HepG2 (cell line): ENCODE results near the gene FANCD2. TPM values are rescaled to one million over a fixed set of nuclear protein-coding genes. Genes with fewer than 3 reads are reported as not detected.
A peak's percentile ranks its signal among the peaks of the same experiment; 100 is the strongest.

Experiments used
- GLMP ChIP-seq: sonication (generic); formaldehyde crosslinking; IDR thresholded peaks from 2 replicates; pipeline ENCODE4 v1.9.0; 2021; ENCODE audit warnings: missing genetic modification reagents, mild to moderate bottlenecking, borderline replicate concordance
- SOX6 ChIP-seq, 2 experiments: fragments of 450-650 bp in 1 of 2; sonication (generic) in 1 of 2; formaldehyde crosslinking in 1 of 2; IDR thresholded peaks; 2 replicates each; pipeline versions ENCODE4 v1.4.0 to v1.6.1; 2017 to 2020; ENCODE audit warnings: antibody characterized with exemption in 1 of 2, mild to moderate bottlenecking in 1 of 2, missing genetic modification reagents in 1 of 2
- STAG1 ChIP-seq: sonication (generic); formaldehyde crosslinking; IDR thresholded peaks from 2 replicates; pipeline ENCODE4 v1.4.0; 2020; ENCODE audit warnings: missing genetic modification reagents
- TARDBP ChIP-seq: sonication (generic); formaldehyde crosslinking; IDR thresholded peaks from 2 replicates; pipeline ENCODE4 v1.8.0; 2022; ENCODE audit warnings: mild to moderate bottlenecking, missing genetic modification reagents
- ZBTB7B ChIP-seq: sonication (generic); formaldehyde crosslinking; IDR thresholded peaks from 2 replicates; pipeline ENCODE4 v1.4.0; 2020; ENCODE audit warnings: missing genetic modification reagents
- ZSCAN20 ChIP-seq: sonication (generic); formaldehyde crosslinking; IDR thresholded peaks from 2 replicates; pipeline ENCODE4 v1.4.0; 2020; ENCODE audit warnings: missing genetic modification reagents, mild to moderate bottlenecking, borderline replicate concordance
- polyA plus RNA-seq, 8 experiments: library from polyadenylated mRNA; depleted of rRNA in 3 of 8; stranded (reverse) in 7 of 8; unstranded in 1 of 8; fragments of >200 nt; fragmentation: Illumina TruSeq in 4 of 8; extraction: Trizol in 4 of 8; gene quantifications; 2 replicates each; pipeline versions ENCODE4 v1.2.1 to v1.2.3, GENCODE V29; 2011 to 2016; ENCODE audit warnings: low read depth in 4 of 8, missing spikeins in 1 of 8, mixed read lengths in 1 of 8; ENCODE audit not compliant: insufficient read depth in 1 of 8
- total RNA-seq, 5 experiments: library from RNA; depleted of rRNA; stranded (reverse); fragments of >200 nt; fragmentation: Illumina TruSeq; extraction: Trizol; gene quantifications; 2 replicates each; pipeline ENCODE4 v1.2.3, GENCODE V29; 2016; ENCODE audit warnings: low read depth in 1 of 5
- TF ChIP-seq, protein P1 (sequence below): sonication (generic); formaldehyde crosslinking; IDR thresholded peaks from 2 replicates; pipeline ENCODE4 v1.4.0; 2020; ENCODE audit warnings: low read depth, missing genetic modification reagents
- TF ChIP-seq, protein P2 (sequence below): IDR thresholded peaks from 2 replicates; pipeline ENCODE4 v1.6.1; 2012; ENCODE audit warnings: low read length, improper control_type of control experiment
- TF ChIP-seq, protein P3 (sequence below): sonication (generic); formaldehyde crosslinking; IDR thresholded peaks from 2 replicates; pipeline ENCODE4 v1.4.0; 2020; ENCODE audit warnings: missing genetic modification reagents, borderline replicate concordance
- TF ChIP-seq, protein P4 (sequence below): sonication (generic); formaldehyde crosslinking; IDR thresholded peaks from 2 replicates; pipeline ENCODE4 v1.4.0; 2020; ENCODE audit warnings: missing genetic modification reagents, borderline replicate concordance
- TF ChIP-seq, protein P5 (sequence below): sonication (generic); formaldehyde crosslinking; IDR thresholded peaks from 2 replicates; pipeline ENCODE4 v1.5.1; 2020; ENCODE audit warnings: missing genetic modification reagents, mild to moderate bottlenecking, borderline replicate concordance

FANCD2 gene
- total and polyA plus RNA-seq, 2 of the 13 experiments (the other 11 are each of a cell fraction or from before 2014, with no cell fraction given) = 10.1 to 42.0 TPM

DNA sequence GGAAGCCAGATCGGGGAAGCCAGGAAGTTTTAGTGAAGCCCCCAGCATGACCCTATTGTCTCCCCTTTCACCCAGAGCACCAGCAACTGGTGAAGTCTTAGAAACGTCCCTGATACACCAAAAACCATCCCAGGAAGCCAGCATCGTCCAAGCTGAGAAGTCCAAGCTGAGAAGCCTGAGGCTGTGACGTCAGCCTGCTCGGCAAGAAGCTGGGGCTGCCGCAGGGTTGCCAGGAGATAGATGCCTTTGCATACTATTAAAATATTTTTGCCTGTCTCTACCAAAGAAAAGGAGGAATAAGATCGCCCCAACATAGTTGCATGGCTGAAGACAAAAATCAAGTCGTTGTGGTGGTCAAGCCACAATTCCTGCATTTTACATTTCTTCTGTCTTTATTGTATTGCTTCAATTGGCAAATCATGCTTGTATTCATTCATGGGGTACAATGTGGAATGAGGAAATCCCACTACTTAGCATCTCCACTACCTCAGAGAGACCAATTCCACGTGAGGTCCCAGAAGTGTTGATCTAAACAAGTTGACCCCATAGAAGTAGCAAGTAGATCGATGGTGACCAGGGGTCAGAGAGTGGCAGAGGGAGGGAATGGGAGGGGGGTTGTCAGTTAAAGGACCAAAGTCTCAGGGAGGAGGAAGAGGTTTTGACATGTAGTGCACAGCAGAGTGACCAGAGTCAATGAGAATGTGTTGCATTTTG is 20.0 kb upstream of the FANCD2 start (continued):
- TF ChIP-seq, protein P1, sequence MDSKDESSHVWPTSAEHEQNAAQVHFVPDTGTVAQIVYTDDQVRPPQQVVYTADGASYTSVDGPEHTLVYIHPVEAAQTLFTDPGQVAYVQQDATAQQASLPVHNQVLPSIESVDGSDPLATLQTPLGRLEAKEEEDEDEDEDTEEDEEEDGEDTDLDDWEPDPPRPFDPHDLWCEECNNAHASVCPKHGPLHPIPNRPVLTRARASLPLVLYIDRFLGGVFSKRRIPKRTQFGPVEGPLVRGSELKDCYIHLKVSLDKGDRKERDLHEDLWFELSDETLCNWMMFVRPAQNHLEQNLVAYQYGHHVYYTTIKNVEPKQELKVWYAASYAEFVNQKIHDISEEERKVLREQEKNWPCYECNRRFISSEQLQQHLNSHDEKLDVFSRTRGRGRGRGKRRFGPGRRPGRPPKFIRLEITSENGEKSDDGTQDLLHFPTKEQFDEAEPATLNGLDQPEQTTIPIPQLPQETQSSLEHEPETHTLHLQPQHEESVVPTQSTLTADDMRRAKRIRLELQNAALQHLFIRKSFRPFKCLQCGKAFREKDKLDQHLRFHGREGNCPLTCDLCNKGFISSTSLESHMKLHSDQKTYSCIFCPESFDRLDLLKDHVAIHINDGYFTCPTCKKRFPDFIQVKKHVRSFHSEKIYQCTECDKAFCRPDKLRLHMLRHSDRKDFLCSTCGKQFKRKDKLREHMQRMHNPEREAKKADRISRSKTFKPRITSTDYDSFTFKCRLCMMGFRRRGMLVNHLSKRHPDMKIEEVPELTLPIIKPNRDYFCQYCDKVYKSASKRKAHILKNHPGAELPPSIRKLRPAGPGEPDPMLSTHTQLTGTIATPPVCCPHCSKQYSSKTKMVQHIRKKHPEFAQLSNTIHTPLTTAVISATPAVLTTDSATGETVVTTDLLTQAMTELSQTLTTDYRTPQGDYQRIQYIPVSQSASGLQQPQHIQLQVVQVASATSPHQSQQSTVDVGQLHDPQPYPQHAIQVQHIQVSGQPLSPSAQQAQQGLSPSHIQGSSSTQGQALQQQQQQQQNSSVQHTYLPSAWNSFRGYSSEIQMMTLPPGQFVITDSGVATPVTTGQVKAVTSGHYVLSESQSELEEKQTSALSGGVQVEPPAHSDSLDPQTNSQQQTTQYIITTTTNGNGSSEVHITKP (CRISPR knock-in tag) = no peak
- TF ChIP-seq GLMP (CRISPR knock-in tag) = no peak
- no peak for TF ChIP-seq SOX6 (IDR thresholded peaks at IDR 0.05)
- peak; percentile 72 for TF ChIP-seq SOX6 (CRISPR knock-in tag; IDR thresholded peaks at IDR 0.05)
- no peak for TF ChIP-seq ZBTB7B
- TF ChIP-seq, protein P2, sequence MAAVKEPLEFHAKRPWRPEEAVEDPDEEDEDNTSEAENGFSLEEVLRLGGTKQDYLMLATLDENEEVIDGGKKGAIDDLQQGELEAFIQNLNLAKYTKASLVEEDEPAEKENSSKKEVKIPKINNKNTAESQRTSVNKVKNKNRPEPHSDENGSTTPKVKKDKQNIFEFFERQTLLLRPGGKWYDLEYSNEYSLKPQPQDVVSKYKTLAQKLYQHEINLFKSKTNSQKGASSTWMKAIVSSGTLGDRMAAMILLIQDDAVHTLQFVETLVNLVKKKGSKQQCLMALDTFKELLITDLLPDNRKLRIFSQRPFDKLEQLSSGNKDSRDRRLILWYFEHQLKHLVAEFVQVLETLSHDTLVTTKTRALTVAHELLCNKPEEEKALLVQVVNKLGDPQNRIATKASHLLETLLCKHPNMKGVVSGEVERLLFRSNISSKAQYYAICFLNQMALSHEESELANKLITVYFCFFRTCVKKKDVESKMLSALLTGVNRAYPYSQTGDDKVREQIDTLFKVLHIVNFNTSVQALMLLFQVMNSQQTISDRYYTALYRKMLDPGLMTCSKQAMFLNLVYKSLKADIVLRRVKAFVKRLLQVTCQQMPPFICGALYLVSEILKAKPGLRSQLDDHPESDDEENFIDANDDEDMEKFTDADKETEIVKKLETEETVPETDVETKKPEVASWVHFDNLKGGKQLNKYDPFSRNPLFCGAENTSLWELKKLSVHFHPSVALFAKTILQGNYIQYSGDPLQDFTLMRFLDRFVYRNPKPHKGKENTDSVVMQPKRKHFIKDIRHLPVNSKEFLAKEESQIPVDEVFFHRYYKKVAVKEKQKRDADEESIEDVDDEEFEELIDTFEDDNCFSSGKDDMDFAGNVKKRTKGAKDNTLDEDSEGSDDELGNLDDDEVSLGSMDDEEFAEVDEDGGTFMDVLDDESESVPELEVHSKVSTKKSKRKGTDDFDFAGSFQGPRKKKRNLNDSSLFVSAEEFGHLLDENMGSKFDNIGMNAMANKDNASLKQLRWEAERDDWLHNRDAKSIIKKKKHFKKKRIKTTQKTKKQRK = no peak
- peak; percentile 26; the same call in 1 of the 2 replicates for TF ChIP-seq TARDBP (CRISPR knock-in tag)
- TF ChIP-seq, protein P3, sequence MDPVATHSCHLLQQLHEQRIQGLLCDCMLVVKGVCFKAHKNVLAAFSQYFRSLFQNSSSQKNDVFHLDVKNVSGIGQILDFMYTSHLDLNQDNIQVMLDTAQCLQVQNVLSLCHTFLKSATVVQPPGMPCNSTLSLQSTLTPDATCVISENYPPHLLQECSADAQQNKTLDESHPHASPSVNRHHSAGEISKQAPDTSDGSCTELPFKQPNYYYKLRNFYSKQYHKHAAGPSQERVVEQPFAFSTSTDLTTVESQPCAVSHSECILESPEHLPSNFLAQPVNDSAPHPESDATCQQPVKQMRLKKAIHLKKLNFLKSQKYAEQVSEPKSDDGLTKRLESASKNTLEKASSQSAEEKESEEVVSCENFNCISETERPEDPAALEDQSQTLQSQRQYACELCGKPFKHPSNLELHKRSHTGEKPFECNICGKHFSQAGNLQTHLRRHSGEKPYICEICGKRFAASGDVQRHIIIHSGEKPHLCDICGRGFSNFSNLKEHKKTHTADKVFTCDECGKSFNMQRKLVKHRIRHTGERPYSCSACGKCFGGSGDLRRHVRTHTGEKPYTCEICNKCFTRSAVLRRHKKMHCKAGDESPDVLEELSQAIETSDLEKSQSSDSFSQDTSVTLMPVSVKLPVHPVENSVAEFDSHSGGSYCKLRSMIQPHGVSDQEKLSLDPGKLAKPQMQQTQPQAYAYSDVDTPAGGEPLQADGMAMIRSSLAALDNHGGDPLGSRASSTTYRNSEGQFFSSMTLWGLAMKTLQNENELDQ (CRISPR knock-in tag) = no peak
- TF ChIP-seq ZSCAN20 (CRISPR knock-in tag) = no peak
- TF ChIP-seq, protein P4, sequence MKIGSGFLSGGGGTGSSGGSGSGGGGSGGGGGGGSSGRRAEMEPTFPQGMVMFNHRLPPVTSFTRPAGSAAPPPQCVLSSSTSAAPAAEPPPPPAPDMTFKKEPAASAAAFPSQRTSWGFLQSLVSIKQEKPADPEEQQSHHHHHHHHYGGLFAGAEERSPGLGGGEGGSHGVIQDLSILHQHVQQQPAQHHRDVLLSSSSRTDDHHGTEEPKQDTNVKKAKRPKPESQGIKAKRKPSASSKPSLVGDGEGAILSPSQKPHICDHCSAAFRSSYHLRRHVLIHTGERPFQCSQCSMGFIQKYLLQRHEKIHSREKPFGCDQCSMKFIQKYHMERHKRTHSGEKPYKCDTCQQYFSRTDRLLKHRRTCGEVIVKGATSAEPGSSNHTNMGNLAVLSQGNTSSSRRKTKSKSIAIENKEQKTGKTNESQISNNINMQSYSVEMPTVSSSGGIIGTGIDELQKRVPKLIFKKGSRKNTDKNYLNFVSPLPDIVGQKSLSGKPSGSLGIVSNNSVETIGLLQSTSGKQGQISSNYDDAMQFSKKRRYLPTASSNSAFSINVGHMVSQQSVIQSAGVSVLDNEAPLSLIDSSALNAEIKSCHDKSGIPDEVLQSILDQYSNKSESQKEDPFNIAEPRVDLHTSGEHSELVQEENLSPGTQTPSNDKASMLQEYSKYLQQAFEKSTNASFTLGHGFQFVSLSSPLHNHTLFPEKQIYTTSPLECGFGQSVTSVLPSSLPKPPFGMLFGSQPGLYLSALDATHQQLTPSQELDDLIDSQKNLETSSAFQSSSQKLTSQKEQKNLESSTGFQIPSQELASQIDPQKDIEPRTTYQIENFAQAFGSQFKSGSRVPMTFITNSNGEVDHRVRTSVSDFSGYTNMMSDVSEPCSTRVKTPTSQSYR (CRISPR knock-in tag) = peak; percentile 58; the same call in 1 of the 2 replicates
- TF ChIP-seq, protein P5, sequence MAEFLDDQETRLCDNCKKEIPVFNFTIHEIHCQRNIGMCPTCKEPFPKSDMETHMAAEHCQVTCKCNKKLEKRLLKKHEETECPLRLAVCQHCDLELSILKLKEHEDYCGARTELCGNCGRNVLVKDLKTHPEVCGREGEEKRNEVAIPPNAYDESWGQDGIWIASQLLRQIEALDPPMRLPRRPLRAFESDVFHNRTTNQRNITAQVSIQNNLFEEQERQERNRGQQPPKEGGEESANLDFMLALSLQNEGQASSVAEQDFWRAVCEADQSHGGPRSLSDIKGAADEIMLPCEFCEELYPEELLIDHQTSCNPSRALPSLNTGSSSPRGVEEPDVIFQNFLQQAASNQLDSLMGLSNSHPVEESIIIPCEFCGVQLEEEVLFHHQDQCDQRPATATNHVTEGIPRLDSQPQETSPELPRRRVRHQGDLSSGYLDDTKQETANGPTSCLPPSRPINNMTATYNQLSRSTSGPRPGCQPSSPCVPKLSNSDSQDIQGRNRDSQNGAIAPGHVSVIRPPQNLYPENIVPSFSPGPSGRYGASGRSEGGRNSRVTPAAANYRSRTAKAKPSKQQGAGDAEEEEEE (CRISPR knock-in tag) = no peak
- no peak for TF ChIP-seq STAG1
